ENCODE data around the gene ITGA1. TPM values are rescaled to one million over a fixed set of nuclear protein-coding genes. Genes with fewer than 3 reads are reported as not detected.
"Not testable (repeated sequence)": the region's sequence is repeated elsewhere in the genome, so short reads cannot be mapped to it uniquely, and the experiment has no call there.

Gene ITGA1
- total RNA-seq, 1 donor from 2014 or later = 374 TPM

DNA sequence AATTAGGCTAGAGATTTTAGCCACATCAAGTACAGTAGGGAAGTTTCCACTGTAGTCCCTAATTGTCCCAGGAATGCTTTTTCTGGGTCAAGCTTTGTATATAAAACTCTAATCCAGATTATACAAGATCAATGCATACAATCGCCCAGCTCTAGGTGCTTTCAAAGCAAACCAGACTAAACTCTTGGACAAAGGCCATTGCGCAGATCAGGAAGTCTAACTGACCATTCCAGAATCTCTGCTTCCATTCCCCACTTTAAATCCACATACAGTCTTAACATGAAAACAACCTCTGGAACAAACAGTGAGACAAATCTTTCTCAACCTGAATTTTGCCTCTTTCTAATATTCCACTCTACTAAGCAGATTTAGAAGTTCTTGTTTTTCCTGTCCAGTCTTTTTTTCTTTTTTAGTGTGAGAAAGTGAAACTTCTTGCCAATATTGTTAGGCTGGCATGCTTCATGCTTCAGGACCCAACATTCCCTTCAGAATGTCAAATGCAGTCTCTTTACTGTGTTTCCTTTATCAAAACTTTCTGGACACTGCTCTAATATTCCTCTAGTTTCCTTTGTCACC is 76.1 kb downstream of the ITGA1 start:
- peak; percentile 40 for DNase-seq (ENCODE audit: low spot score)

DNA sequence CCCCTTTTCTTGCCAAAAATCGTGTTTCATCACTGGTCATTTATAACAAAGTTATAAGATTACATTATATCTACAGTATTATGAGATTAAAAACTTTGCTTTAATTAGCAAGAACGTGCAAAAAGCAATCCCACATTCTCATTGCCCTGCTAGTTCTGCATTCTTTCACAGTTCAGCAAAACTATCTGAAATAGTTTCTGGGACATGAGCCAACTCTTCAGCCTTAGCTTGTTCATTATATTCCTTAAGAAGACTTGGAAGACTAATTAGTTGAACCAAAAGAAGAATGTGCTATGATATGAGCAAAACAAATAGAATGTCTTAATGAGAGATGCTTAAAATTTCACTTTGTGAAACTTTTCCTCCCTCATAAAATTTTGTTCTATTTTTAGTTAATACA is 76.7 kb downstream of the ITGA1 start:
- DNase-seq (ENCODE audit: low spot score) = peak; percentile 88

DNA sequence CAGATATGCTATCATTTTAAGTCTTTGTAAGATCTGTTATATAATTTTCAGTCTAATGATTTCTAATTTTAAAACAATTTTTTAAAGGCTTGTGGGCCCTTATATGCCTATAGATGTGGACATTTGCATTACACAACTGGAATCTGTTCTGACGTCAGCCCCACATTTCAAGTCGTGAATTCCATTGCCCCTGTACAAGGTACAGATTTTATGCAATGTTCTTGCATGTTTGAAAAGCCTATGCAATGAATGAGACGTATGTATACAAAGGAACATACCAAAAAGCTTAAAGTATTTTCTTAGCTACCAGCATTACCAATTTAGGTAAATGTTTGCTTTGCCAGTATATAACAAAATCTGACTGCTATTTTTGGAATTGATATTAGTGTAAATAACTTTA is 77.2 kb downstream of the ITGA1 start:
- peak; percentile 67 for DNase-seq (ENCODE audit: low spot score)

DNA sequence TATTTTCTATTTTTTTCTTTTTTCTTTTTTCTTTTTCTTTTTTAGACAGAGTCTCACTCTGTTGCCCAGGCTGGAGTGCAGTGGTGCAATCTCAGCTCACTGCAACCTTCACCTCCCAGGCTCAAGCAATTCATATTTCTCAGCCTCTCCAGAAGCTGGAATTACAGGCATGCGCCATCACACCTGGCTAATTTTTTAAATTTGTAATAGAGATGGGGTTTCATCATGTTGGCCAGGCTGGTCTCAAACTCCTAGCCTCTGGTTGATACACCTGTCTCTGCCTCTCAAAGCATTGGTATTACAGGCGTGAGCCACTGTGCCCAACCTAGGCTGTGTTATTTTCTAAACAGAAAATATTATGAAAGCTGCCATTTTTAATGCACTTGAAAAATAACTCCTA is 78.3 kb downstream of the ITGA1 start:
- DNase-seq (ENCODE audit: low spot score) = not testable (repeated sequence)

DNA sequence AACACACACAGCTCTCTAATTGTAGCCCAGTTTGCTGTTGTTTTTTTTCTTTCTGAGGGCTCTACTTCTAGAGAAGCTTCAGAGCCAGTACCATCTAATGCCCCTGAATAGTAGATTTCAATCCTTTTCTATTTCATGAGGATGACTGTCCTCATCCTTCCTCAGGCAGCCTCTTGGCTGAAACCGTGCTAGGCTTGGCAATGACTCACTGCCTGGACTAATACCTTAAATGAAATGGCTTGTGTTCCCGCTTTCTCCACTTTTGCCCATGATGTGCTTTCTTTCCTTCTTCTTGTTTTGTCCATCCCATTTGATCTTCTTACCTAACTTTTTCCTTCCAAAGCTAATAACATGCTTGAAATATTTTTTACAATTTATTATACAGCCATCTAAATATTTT is 80.1 kb downstream of the ITGA1 start:
- no peak for DNase-seq (ENCODE audit: low spot score)

DNA sequence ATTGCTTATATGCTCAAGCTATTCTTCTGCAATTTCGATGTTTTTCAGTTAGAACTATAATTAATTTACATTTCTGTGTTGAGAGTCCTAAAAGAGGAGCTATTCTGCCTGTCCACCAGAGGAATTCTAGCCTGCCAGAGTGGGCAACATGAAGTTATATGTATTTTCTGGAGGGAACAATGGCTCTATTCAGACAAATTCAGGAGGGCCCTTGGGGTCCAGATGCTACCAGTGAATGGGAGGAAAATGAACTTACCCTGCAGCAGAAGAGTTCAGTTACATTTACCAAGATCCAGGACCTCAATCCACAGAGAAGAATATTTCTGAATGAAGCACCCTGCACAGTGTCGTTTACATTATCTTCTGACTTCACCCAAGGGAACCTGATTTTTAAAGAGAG is 80.7 kb downstream of the ITGA1 start:
- DNase-seq (ENCODE audit: low spot score) = no peak

DNA sequence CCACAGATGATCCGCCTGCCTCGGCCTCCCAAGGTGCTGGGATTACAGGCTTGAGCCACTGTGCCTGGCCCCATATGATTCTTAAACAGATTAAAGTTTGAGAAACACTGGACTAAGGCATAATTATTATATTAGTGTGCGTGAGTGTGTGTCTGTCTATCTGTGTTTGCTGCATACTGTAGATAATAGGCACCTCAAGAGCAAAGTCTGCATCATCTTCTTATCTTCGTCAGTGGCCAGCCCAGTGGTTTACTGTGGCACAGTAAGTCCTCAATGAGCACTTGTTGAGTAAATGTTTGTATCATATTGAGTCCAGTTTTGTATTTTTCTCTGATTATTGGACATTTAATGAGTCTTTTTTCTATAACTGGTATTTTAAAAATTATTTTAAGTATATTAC is 81.7 kb downstream of the ITGA1 start:
- no peak for DNase-seq (ENCODE audit: low spot score)

DNA sequence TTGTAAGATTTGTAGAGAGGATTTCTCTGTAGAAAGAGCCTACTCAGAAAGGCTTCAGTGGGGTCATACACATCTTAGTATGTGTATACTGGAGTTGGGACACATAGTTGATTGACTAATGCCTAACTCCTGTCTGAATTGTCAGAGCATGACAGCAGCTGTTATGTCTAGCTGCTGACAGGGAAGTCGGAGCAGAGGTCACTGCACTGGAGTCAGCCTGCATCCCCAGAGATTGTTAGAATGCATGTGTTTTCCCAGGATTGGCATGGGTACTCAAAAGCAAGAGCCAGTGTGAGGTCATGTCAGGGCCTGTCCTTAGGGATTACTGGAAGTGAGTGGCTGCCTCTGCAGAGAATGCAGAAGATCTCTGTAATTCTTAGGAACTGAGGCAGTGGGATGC is 82.7 kb downstream of the ITGA1 start:
- DNase-seq (ENCODE audit: low spot score) = peak; percentile 31

DNA sequence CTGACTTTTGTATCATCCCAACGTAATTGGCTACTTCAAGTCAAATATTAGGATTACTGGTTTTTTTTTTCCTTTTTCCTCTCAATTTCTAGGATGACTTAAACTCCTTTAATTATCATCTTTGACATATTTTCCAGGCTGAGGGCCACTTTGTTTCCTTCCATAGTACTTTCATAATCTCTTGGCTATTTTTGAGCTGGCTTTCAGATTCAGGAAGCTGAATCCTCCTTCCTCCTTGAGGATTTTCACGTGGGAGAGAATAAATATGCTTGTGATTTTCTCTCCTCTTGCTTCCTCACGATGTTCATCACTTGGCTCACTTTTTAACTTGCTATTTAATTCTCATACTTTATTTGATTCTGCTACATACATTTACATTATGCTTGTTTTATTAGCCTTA is 88.1 kb downstream of the ITGA1 start:
- no peak for DNase-seq (ENCODE audit: low spot score)

DNA sequence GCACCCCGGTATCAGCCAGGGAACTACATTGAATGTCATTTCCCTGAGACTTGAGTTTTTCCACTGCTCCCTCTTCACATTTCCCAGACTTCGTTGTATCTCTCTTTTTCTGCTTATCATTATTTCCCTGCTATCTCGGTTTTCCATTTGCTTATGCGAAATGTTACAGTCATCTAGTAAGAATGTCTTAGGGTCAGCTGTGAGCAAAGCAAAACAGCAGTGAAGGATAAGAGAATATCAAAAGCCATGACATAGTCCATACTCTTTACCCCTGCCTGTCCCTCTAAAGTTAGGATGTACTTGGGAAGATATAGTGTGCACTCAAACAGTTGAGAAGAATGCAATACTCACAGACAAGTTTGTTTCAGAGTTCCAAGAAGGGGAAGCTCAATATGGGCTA is 88.7 kb downstream of the ITGA1 start:
- peak; percentile 89 for DNase-seq (ENCODE audit: low spot score)

DNA sequence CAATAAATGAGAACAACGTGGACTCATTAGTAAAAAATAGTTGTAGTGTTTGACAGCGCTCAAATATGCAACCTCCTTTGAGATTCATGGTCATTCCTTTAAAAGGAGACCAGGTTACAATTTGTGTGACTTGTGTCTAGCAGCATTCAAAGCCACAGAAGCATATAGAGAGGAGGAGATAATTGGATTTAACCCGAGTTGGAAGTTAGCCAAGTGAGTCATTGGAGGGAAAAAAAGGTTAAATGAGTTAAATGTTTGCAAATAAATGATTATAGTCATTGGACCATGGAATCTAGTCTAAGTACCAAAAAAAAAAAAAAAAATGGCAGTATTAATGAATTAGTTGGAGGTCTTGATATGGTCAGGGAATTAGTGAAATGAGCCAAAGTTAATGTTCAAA is 90.9 kb downstream of the ITGA1 start:
- DNase-seq (ENCODE audit: low spot score) = no peak

DNA sequence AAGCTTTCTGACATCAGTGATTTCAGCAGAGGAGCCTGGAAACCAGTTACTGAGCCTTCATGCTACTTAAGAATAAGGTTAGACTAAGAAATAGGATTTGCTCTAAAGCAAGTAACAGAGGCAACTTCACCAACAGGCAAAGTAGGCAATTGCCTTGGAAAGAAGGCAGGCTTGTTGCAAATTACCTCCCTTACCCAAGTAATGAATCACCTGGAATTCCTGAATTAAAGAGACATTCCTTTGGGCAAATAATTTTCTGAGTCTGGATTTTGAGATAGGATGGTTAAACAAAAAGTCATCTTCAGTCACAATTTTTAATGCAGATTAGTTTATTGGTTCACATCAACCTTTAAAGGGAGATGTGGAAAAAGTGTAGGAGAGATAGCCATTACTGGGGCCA is 92.8 kb downstream of the ITGA1 start:
- DNase-seq (ENCODE audit: low spot score) = no peak

DNA sequence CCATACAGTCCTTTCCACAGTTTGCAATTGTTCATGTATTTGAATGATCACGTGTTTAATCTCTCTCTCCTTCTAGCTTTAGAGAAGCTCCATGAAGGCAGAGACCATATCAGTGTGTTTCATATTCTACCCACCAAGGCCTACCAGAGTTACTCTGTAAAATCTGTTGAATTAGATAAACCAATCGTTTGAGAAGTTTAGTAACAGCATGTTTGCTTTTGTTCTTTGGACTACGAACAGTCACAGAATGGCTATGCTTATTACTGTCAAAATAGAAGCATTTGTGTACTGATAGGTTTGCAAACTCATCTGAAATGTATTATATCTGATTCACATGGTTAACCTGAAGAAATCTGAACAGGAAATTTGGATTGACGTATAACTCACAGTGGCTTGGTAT is 93.8 kb downstream of the ITGA1 start:
- no peak for DNase-seq (ENCODE audit: low spot score)

DNA sequence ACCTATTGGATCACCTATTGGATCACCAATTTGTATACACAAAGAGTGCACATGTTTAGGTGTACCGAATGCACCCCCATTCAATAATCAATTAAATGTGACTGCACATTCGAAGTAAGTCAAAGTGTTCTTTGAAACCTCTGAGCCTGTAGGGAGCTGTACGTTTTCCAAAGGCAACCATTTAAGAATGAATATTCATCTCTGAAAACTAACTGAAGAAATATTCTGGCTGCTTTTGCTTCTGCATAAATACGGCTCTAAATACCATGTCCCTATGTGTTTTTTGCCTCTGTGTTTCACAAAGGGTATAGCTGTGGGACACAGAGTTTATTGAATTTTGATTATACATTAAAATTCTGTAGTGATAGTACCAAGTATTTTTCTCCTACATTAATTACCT is 95.4 kb downstream of the ITGA1 start:
- DNase-seq (ENCODE audit: low spot score) = no peak

DNA sequence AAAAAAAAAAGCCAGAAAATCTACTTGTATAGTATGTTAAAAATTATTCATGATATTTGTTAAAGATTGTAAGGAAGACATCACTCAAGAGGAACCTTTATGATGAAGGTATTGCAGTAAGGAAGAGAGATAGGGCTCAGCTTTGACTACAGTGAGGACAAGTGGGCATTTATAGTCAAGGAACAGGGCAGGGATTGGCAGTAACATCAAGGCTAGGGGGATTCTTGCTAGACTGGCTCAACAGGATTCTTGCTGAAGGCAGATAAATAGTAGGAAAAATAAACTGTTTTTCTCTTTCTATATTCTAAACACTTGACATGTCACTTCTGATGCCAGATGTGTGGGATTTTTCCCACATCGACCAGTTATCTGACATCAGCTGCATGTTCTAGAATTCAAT is 96.7 kb downstream of the ITGA1 start:
- no peak for DNase-seq (ENCODE audit: low spot score)

DNA sequence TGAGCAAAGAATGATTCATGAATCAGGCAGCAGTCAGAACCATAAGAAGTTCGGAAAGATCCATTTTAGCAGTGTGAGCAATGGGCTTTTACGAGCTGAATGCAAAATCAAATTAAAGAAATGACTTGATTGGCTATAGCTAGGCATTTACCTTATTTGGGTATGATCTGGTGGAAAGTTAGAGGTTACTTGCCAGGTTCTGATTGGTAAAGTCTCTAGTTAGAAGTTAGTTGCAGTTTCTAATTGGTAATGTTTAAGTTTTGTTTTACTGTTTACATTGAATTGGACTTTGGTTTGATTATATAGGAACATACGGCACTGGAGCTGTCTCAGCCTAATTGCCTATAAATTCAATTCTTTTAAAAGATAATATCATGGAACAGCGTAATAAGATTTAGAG is 97.9 kb downstream of the ITGA1 start:
- no peak for DNase-seq (ENCODE audit: low spot score)

DNA sequence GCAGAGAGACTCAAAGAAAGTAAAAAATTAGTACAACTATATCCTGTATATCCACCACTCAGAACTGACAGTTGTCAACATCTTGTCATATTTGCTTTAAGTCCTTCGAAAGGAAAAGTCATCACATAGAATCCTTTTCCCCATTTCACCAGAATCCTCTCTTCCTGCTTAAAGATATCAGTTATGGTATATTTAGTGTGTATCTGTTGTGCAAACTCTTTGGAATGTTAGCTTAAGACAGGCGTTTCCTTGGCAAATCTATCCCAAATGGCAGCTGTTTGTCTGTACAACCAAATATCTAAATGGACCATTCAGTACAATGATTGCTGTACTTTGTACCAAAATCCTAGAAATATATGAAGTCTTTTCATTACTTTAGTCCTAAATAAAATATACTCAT is 98.5 kb downstream of the ITGA1 start:
- peak; percentile 60 for DNase-seq (ENCODE audit: low spot score)

DNA sequence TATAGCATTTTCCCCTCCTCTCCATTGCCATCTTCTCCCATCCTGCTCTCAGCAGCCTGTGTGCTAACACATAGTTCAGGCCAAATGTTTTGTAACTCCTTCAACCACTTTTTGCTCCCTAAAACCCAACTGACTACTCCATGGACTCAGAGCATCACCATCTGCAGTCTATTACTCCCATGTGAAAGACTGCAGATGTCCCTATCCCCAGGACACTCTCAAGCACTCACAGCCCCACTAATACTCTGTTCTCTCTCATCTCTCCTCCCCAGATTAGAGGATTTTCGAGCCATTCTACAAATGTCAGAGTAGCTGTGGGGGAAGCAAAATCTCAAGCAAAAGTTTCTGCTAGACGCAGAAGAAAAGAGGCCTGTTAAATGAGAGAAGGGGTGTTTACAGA is 99.3 kb downstream of the ITGA1 start:
- peak; percentile 97 for DNase-seq (ENCODE audit: low spot score)

DNA sequence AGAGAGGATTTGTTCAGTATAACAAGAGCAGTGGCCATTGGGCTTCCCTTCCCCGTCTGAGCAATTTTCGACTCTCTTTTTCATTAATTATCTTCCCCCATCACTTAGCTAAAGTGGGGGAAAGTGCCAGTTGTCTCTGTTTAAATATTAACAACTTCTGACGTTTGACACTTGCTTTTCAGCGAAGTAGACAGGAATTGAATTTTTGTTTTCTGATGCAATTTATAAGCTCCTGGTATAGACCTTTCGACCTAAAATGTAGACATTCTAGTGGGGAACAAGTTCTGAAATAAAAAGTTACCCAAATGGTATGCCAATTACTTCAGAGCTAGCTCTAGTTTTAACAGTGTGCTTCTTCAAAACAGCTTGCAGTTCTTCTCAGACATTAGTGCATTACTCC is 100.6 kb downstream of the ITGA1 start:
- no peak for DNase-seq (ENCODE audit: low spot score)

DNA sequence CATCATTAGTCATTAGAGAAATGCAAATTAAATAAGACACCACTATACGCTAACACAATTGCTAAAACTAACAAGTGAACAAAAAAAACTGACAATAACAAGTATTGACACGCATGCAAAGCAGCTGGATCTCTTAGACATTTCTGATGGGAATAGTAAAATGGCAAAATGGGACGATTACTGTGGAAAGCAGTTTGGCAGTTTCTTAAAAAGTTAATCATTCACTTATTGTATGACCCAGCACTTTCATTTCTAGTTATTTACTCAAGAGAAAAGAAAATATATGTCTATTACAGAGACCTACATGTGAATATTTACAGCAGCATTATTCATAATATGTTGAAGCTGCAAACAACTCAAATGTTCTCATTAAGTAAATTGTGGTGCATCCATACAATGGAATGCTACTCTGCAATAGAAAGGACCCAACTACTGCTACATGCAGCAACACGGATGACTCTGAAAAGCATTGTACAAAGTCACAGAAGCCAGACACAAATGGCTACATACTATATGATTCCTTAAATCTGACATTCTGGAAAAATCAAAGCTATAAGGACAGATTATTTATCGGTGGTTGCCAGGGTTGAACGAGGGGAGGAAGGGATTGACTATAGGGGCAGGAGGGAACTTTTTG is 104.6 kb downstream of the ITGA1 start:
- no peak for DNase-seq (ENCODE audit: low spot score)

DNA sequence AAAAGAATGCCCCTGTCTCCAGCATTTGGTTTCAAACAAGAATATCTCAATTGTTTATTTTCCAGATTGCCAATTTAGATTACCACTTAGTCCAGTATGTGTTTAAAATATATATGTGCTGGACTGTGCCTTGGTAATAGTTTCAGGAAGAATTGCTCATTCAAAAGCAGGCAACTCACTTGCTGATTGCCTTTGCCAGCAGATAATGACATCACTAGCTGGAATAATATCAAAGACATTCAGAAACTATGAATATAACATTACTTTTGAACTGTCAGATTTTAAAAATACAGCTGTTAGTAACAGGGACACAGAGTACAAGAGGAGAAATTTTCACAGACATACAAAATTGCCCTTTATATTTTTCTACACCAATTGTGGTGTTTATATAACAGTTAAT is 105.4 kb downstream of the ITGA1 start:
- DNase-seq (ENCODE audit: low spot score) = peak; percentile 84

DNA sequence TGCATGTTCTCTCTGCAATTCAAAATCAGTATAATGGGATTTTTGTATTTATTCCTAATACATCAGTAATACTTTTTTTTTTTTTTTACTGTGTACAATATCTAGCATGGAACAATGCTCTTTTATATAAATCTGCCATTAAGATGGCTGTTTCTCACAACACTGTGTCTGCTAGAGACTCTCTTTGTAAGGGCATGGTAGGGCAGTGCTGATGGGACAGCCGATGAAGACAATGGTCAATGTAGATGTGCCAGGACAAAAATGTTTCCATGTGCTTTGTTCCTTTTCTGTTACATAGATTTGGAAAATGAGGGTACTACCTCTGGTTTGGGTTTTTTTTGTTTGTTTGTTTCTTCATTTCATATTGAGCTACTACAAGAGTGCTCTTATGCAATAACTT is 106.1 kb downstream of the ITGA1 start:
- DNase-seq (ENCODE audit: low spot score) = no peak

DNA sequence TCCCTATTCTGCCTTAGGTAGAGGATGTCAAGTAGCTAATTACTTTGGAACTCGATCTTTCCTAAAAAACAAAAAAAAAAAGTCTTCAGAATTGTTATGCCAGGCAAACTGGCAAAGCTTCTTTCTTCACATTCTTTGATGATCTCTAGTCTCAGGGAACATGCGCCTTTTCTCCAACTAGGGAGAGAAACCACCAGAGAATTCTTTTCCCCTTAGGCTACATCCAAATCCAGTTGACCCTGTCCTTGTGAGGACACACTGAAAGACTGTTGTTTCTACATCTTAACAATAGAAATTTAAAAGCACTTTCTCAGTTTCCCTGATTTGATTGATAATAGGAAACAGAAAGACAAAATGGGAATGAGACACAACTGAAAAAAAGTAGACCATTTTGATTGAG is 106.7 kb downstream of the ITGA1 start:
- no peak for DNase-seq (ENCODE audit: low spot score)

DNA sequence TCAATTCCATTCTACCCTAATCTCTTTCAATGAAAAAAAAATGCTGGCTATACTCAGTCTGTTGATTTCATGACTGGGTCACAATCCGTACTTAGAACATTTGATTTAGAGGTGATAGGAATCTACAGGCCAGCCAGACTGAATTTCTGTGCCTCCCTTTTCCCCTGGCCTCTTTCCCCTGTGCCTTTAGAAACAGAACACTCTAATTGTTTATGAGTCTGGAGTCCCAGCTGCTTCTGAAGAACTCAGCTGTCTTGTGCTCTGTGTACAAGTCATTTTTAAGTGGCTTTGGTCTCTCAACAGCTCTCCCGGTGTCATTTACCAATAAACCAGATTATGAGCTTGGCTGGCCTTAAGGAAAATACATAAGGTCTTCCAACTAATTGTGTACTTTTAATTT is 107.4 kb downstream of the ITGA1 start:
- peak; percentile 56 for DNase-seq (ENCODE audit: low spot score)
